Neural crest cell (in vitro differentiated cells): ENCODE data around the gene RPL21. TPM values are rescaled to one million over a fixed set of nuclear protein-coding genes. Genes with fewer than 3 reads are reported as not detected.
"Not testable (repeated sequence)": the region's sequence is repeated elsewhere in the genome, so short reads cannot be mapped to it uniquely, and the experiment has no call there.

ENCODE experiments used
- DNase-seq: peaks from one replicate; pipeline ENCODE4 v3.0.0; 2021; ENCODE audit warnings: low read depth, mixed read lengths, low spot score
- H3K27ac Mint-ChIP-seq: one replicate; pipeline ENCODE4 v1.8.0; 2021; ENCODE audit warnings: mild to moderate bottlenecking, mixed read lengths; ENCODE audit not compliant: unreplicated experiment
- H3K27me3 Mint-ChIP-seq: 2 replicates; pipeline ENCODE4 v1.8.0; 2021; ENCODE audit warnings: low read depth, mild to moderate bottlenecking, mixed read lengths
- H3K36me3 Mint-ChIP-seq: 2 replicates; pipeline ENCODE4 v1.8.0; 2021; ENCODE audit warnings: low read depth, mild to moderate bottlenecking, mixed read lengths
- H3K4me1 Mint-ChIP-seq: 2 replicates; pipeline ENCODE4 v1.8.0; 2021; ENCODE audit warnings: mixed read lengths
- H3K4me3 Mint-ChIP-seq: one replicate; pipeline ENCODE4 v1.8.0; 2021; ENCODE audit warnings: mild to moderate bottlenecking, mixed read lengths
- H3K9me3 Mint-ChIP-seq: 2 replicates; pipeline ENCODE4 v1.8.0; 2021; ENCODE audit warnings: mixed read lengths
- CTCF ChIP-seq: fragments of 200-600 bp; sonication (generic); conservative IDR thresholded peaks from 2 replicates; pipeline ENCODE4 v1.5.0; 2021; ENCODE audit warnings: antibody characterized with exemption, mild to moderate bottlenecking
- total RNA-seq: library from RNA; stranded (reverse); gene quantifications from 2 replicates; pipeline ENCODE4 v1.2.1, GENCODE V29; 2021

RPL21 gene
- total RNA-seq, 1 donor from 2014 or later, result 1,080 TPM

DNA sequence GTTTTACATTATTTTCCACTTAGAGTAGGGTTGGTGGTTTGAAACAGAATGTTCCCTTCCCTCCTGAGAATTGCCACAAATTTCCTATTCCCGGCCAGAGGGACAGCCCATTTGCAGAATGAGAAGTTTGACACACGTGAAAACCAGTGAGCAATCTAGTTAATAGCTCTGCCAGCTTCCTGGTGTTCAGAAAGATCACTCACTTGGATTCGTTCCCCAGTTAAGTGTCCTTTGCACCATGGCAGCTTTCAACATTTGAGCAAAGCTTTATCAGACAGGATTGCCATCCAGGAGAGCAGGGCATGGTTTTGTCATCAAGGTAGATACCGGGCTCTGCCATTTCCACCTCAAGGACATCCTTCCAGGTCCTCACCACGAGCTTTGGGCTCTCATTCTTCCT lies 47.5 kb downstream of the RPL21 start:
- H3K27me3 Mint-ChIP-seq, result peaks cover 19% of the 10 kb centered on the region
- TF ChIP-seq CTCF, result no peak
- no peak overlapping the region for H3K4me3 Mint-ChIP-seq
- H3K4me1 Mint-ChIP-seq, result no peaks in the 10 kb centered on the region
- no peak for DNase-seq
- H3K9me3 Mint-ChIP-seq, result no peaks in the 10 kb centered on the region
- H3K27ac Mint-ChIP-seq, result no peak overlapping the region
- no peaks in the 10 kb centered on the region for H3K36me3 Mint-ChIP-seq

DNA sequence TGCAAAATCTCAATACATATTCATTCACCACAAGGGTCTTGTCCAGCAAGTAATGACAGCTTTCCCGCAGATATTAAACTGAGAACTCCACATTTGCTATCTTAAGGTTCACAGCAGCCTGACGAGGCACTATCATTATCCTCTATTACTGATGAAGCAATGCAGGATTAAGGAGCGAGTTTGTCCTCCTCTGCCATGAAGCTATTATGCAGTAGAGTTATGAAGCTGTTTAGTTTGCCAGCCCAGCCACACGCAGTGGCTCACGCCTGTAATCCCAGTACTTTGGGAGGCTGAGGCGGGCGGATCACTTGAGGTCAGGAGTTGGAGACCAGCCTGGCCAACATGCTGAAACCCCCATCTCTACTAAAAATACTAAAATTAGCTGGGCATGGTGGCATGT lies 49.0 kb downstream of the RPL21 start:
- H3K4me1 Mint-ChIP-seq, H3K36me3 Mint-ChIP-seq, H3K9me3 Mint-ChIP-seq, H3K4me3 Mint-ChIP-seq, H3K27ac Mint-ChIP-seq, DNase-seq: not testable (repeated sequence)
- peaks cover 19% of the 10 kb centered on the region for H3K27me3 Mint-ChIP-seq

GRCh38 chr13:27300941-27301586 lies 49.7 kb downstream of the RPL21 start:
- Mint-ChIP-seq H3K27me3 (peaks cover 17% of the 10 kb centered on the region), H3K4me3 (no peak overlapping the region), H3K36me3 (no peaks in the 10 kb centered on the region), H3K27ac (peak overlapping the region; percentile 81), H3K4me1 (no peaks in the 10 kb centered on the region), H3K9me3 (no peaks in the 10 kb centered on the region)
- DNase-seq, result no peak
- no peak for TF ChIP-seq CTCF

DNA sequence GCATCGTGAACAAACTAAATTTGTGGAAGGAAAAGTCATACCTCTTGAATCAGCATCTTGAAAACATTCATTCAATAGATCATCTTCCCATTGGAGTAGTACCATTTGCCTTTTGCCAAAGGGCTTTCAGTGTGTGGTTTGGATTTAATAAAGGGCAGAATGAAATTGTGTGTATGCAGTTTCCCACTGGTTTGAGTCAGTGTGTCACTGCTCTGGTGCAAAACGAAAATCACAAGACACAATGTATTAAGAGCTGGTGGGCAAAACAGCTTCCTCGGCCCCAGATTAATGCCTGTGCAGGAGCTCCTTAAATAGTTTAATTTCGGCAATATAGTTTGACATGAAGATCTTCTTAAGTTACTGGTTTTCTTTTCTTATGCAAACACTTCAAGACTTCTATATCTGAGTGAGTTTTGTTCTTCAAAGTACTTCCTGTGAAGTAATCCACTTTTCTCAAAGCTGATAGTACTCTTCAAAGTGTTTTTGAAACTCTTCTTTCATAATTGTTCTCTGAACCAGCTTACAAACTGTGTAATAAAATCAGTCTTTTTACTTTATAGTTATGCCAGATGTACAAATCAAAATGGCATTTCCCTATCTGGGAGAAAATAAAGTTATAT lies 51.4 kb downstream of the RPL21 start:
- Mint-ChIP-seq H3K4me3 (no peak overlapping the region), H3K36me3 (no peaks in the 10 kb centered on the region), H3K27ac (no peak overlapping the region), H3K9me3 (no peaks in the 10 kb centered on the region), H3K4me1 (no peaks in the 10 kb centered on the region), H3K27me3 (peaks cover 10% of the 10 kb centered on the region)
- DNase-seq, result no peak
- TF ChIP-seq CTCF, result no peak

- Mint-ChIP-seq H3K4me1 (no peaks in the 10 kb centered on the region), H3K9me3 (no peaks in the 10 kb centered on the region)
These were observed 52.7 kb downstream of the RPL21 start for GRCh38 chr13:27304099-27304498.

More at GRCh38 chr13:27304099-27304498, 52.7 kb downstream of the RPL21 start:
- Mint-ChIP-seq H3K36me3 (no peaks in the 10 kb centered on the region), H3K27ac (no peak overlapping the region), H3K4me3 (no peak overlapping the region), H3K27me3 (peaks cover 5% of the 10 kb centered on the region)
- DNase-seq, result no peak
- no peak for TF ChIP-seq CTCF
